Measurements from ENCODE around the gene TRPM3. TPM values are rescaled to one million over a fixed set of nuclear protein-coding genes. Genes with fewer than 3 reads are reported as not detected.

TRPM3 gene
- total RNA-seq, 1 donor from 2014 or later: not detected

- no peaks in the 10 kb centered on the region for H3K9me3 Mint-ChIP-seq
- H3K27me3 Mint-ChIP-seq: no peaks in the 10 kb centered on the region
- intact Hi-C loops (cut with micrococcal nuclease): loop anchor here (10.0 kb wide), 1 partner anchor 79 kb away; no protein-coding TSS in a partner anchor
- no peaks in the 10 kb centered on the region for H3K36me3 Mint-ChIP-seq (ENCODE audit: low read depth)
- H3K27ac Mint-ChIP-seq: no peak overlapping the region
- DNase-seq: no peak
- H3K4me1 Mint-ChIP-seq: no peaks in the 10 kb centered on the region
- H3K4me3 Mint-ChIP-seq: no peak overlapping the region
Measured at GRCh38 chr9:71004196-71004595, 117.2 kb downstream of the TRPM3 start.

GRCh38 chr9:71003346-71003745 lies 118.1 kb downstream of the TRPM3 start:
- no peak for DNase-seq
- Mint-ChIP-seq H3K4me1 (no peaks in the 10 kb centered on the region), H3K36me3 (ENCODE audit: low read depth) (no peaks in the 10 kb centered on the region), H3K4me3 (no peak overlapping the region), H3K27me3 (no peaks in the 10 kb centered on the region), H3K27ac (no peak overlapping the region), H3K9me3 (no peaks in the 10 kb centered on the region)
- intact Hi-C loops (cut with micrococcal nuclease): loop anchor here (10.0 kb wide), 1 partner anchor 79 kb away; no protein-coding TSS in a partner anchor

GRCh38 chr9:71001780-71002386 lies 119.5 kb downstream of the TRPM3 start:
- Mint-ChIP-seq H3K9me3 (no peaks in the 10 kb centered on the region), H3K36me3 (ENCODE audit: low read depth) (no peaks in the 10 kb centered on the region), H3K27ac (no peak overlapping the region), H3K4me3 (no peak overlapping the region), H3K27me3 (no peaks in the 10 kb centered on the region), H3K4me1 (no peaks in the 10 kb centered on the region)
- peak; percentile 61 for DNase-seq
- intact Hi-C loops (cut with micrococcal nuclease): loop anchor here (2.0 to 10.0 kb wide), 2 partner anchors 77 to 361 kb away; no protein-coding TSS in a partner anchor

GRCh38 chr9:70998962-70999361 lies 122.5 kb downstream of the TRPM3 start:
- no peaks in the 10 kb centered on the region for H3K9me3 Mint-ChIP-seq
- no peaks in the 10 kb centered on the region for H3K36me3 Mint-ChIP-seq (ENCODE audit: low read depth)
- no peak overlapping the region for H3K27ac Mint-ChIP-seq
- intact Hi-C loops (cut with micrococcal nuclease): no loop called here
- no peak for DNase-seq
- no peaks in the 10 kb centered on the region for H3K27me3 Mint-ChIP-seq
- no peak overlapping the region for H3K4me3 Mint-ChIP-seq
- no peaks in the 10 kb centered on the region for H3K4me1 Mint-ChIP-seq

GRCh38 chr9:70995511-70995910 lies 125.9 kb downstream of the TRPM3 start:
- no peak overlapping the region for H3K27ac Mint-ChIP-seq
- H3K27me3 Mint-ChIP-seq: no peaks in the 10 kb centered on the region
- no peaks in the 10 kb centered on the region for H3K36me3 Mint-ChIP-seq (ENCODE audit: low read depth)
- intact Hi-C loops (cut with micrococcal nuclease): no loop called here
- H3K4me3 Mint-ChIP-seq: no peak overlapping the region
- H3K9me3 Mint-ChIP-seq: no peaks in the 10 kb centered on the region
- DNase-seq: no peak
- no peaks in the 10 kb centered on the region for H3K4me1 Mint-ChIP-seq

- Mint-ChIP-seq H3K4me3 (no peak overlapping the region), H3K36me3 (ENCODE audit: low read depth) (no peaks in the 10 kb centered on the region), H3K27ac (no peak overlapping the region), H3K27me3 (no peaks in the 10 kb centered on the region), H3K4me1 (no peaks in the 10 kb centered on the region), H3K9me3 (no peaks in the 10 kb centered on the region)
- no peak for DNase-seq
- intact Hi-C loops (cut with micrococcal nuclease): no loop called here
Measured at GRCh38 chr9:70994582-70994981, 126.8 kb downstream of the TRPM3 start.

- DNase-seq: no peak
- Mint-ChIP-seq H3K36me3 (ENCODE audit: low read depth) (no peaks in the 10 kb centered on the region), H3K27ac (no peak overlapping the region), H3K4me1 (no peaks in the 10 kb centered on the region), H3K27me3 (no peaks in the 10 kb centered on the region), H3K4me3 (no peak overlapping the region), H3K9me3 (no peaks in the 10 kb centered on the region)
- intact Hi-C loops (cut with micrococcal nuclease): loop anchor here (10.0 kb wide), 1 partner anchor 66 kb away; no protein-coding TSS in a partner anchor
Measured at GRCh38 chr9:70988551-70988950, 132.9 kb downstream of the TRPM3 start.

GRCh38 chr9:70987986-70988385 lies 133.4 kb downstream of the TRPM3 start:
- no peaks in the 10 kb centered on the region for H3K36me3 Mint-ChIP-seq (ENCODE audit: low read depth)

GRCh38 chr9:70986984-70987383 lies 134.4 kb downstream of the TRPM3 start:
- DNase-seq: no peak
- no peaks in the 10 kb centered on the region for H3K27me3 Mint-ChIP-seq
- H3K4me1 Mint-ChIP-seq: no peaks in the 10 kb centered on the region
- H3K27ac Mint-ChIP-seq: no peak overlapping the region
- H3K9me3 Mint-ChIP-seq: peaks cover 5% of the 10 kb centered on the region
- no peaks in the 10 kb centered on the region for H3K36me3 Mint-ChIP-seq (ENCODE audit: low read depth)
- intact Hi-C loops (cut with micrococcal nuclease): loop anchor here (10.0 kb wide), 1 partner anchor 68 kb away; no protein-coding TSS in a partner anchor
- no peak overlapping the region for H3K4me3 Mint-ChIP-seq

More at GRCh38 chr9:70987986-70988385, 133.4 kb downstream of the TRPM3 start:
- Mint-ChIP-seq H3K27ac (no peak overlapping the region), H3K4me3 (no peak overlapping the region), H3K27me3 (no peaks in the 10 kb centered on the region), H3K4me1 (no peaks in the 10 kb centered on the region), H3K9me3 (peaks cover 4% of the 10 kb centered on the region)
- DNase-seq: no peak
- intact Hi-C loops (cut with micrococcal nuclease): loop anchor here (10.0 kb wide), 1 partner anchor 67 kb away; no protein-coding TSS in a partner anchor

GRCh38 chr9:70983723-70984295 lies 137.6 kb downstream of the TRPM3 start:
- Mint-ChIP-seq H3K27me3 (no peaks in the 10 kb centered on the region), H3K36me3 (ENCODE audit: low read depth) (no peaks in the 10 kb centered on the region), H3K4me1 (no peaks in the 10 kb centered on the region), H3K27ac (no peak overlapping the region), H3K9me3 (peaks cover 5% of the 10 kb centered on the region), H3K4me3 (no peak overlapping the region)
- intact Hi-C loops (cut with micrococcal nuclease): loop anchor here (10.0 kb wide), 1 partner anchor 71 kb away; no protein-coding TSS in a partner anchor
- no peak for DNase-seq

- Mint-ChIP-seq H3K36me3 (ENCODE audit: low read depth) (no peaks in the 10 kb centered on the region), H3K27me3 (no peaks in the 10 kb centered on the region), H3K4me1 (no peaks in the 10 kb centered on the region), H3K9me3 (peaks cover 5% of the 10 kb centered on the region), H3K4me3 (no peak overlapping the region), H3K27ac (no peak overlapping the region)
- intact Hi-C loops (cut with micrococcal nuclease): loop anchor here (10.0 kb wide), 1 partner anchor 73 kb away; no protein-coding TSS in a partner anchor
- DNase-seq: no peak
Measured at GRCh38 chr9:70981312-70981711, 140.1 kb downstream of the TRPM3 start.

- intact Hi-C loops (cut with micrococcal nuclease): loop anchor here (10.0 kb wide), 1 partner anchor 75 kb away; no protein-coding TSS in a partner anchor
- Mint-ChIP-seq H3K4me1 (no peaks in the 10 kb centered on the region), H3K4me3 (no peak overlapping the region), H3K36me3 (ENCODE audit: low read depth) (no peaks in the 10 kb centered on the region), H3K27me3 (no peaks in the 10 kb centered on the region), H3K9me3 (peaks cover 5% of the 10 kb centered on the region), H3K27ac (no peak overlapping the region)
- DNase-seq: no peak
Measured at GRCh38 chr9:70979966-70980365, 141.5 kb downstream of the TRPM3 start.

GRCh38 chr9:70978085-70978484 lies 143.3 kb downstream of the TRPM3 start:
- DNase-seq: no peak
- Mint-ChIP-seq H3K4me3 (no peak overlapping the region), H3K4me1 (no peaks in the 10 kb centered on the region), H3K9me3 (peaks cover 2% of the 10 kb centered on the region), H3K36me3 (ENCODE audit: low read depth) (no peaks in the 10 kb centered on the region), H3K27ac (no peak overlapping the region), H3K27me3 (no peaks in the 10 kb centered on the region)
- intact Hi-C loops (cut with micrococcal nuclease): no loop called here

- Mint-ChIP-seq H3K4me1 (no peaks in the 10 kb centered on the region), H3K27ac (no peak overlapping the region), H3K36me3 (ENCODE audit: low read depth) (no peaks in the 10 kb centered on the region), H3K9me3 (no peaks in the 10 kb centered on the region), H3K4me3 (no peak overlapping the region), H3K27me3 (no peaks in the 10 kb centered on the region)
- DNase-seq: no peak
- intact Hi-C loops (cut with micrococcal nuclease): no loop called here
Measured at GRCh38 chr9:70975821-70976220, 145.6 kb downstream of the TRPM3 start.
